HG03457 (cell line): ENCODE measurements around the gene HBG1.
"Not testable (repeated sequence)": the region's sequence is repeated elsewhere in the genome, so short reads cannot be mapped to it uniquely, and the experiment has no call there.

Experiments
- ATAC-seq: cut with Tn5 transposase; IDR thresholded peaks from one replicate; pipeline ENCODE4 v1.9.1; 2021; ENCODE audit warnings: moderate number of reproducible peaks; ENCODE audit not compliant: unreplicated experiment

The HBG1 gene

DNA sequence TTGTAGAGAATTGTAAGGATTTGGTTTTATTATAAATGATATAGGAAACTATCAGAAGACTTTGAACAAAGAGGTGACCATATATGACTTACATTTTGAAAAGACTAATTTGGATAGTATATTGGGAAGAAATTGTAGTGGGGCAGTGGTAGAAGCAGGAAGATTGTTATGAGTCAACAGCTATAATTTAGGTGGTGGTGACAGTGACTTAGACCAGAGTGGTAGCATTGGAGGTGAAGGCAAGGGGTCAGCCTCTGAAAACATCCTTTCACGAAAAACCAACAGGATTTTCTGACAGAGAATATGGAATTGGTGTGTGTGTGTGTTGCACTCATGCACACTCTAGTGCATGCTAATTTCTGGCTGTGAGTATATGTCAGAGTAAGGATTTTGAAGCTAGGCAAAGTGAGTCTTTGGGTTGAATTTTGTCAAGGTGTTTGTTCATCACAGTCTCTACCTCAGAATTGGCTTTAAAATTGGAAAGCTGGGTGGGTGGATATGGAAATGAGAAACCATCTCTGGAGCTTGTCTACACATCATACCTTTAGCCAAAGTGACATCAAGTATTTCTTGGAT lies 28.2 kb upstream of the HBG1 start:
- ATAC-seq: no peak

DNA sequence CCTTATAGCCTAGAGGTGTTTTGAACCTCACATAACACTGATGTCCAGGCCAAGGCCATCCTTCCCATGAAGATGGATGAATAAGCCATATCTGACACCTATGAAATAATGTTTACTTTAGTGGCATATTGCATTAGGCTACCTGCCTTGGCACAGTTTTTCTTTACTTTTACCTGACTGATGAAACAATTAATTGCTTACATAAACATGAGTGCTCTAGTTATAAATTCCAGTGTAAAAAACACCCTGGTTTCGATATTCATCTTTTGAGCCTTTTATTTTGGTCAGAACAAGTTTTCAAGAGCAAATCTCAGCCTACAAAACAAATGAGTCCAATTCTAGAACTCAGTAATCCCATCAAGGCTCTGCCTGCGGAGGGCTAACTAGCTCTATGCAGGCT lies 27.0 kb upstream of the HBG1 start:
- ATAC-seq: no peak

DNA sequence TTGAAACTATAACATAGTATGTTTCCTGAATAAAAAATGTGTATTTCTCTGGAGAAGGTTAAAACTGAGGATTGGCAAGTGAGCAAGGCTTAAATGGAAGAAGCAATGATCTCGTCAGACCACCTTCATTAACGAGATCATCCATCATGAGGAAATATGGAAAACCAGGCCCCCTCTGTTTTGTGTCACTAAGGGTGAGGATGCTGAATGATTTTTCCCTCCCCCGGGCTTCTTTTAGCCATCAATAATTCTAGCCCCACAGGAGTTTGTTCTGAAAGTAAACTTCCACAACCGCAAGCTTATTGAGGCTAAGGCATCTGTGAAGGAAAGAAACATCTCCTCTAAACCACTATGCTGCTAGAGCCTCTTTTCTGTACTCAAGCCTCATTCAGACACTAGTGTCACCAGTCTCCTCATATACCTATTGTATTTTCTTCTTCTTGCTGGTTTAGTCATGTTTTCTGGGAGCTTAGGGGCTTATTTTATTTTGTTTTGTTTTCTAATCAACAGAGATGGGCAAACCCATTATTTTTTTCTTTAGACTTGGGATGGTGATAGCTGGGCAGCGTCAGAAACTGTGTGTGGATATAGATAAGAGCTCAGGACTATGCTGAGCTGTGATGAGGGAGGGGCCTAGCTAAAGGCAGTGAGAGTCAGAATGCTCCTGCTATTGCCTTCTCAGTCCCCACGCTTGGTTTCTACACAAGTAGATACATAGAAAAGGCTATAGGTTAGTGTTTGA lies 25.9 kb upstream of the HBG1 start:
- no peak for ATAC-seq

DNA sequence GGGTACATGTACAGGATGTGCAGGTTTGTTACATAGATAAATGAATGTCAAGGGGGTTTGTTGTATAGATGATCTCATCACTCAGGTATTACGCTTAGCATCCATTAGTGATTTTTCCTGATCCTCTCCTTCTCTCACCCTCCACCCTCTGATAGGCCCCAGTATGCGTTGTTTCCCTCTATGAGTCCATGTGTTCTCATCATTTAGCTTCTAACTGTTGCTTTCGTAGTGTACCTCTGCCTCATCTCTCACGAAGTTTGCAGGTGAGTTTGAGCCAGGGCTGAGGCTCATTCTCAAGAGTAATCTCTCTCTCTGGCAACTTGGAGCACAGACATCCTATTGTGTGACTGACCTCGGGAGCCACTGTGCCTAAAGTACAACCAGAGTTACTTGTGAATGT lies 24.7 kb upstream of the HBG1 start:
- no peak for ATAC-seq

DNA sequence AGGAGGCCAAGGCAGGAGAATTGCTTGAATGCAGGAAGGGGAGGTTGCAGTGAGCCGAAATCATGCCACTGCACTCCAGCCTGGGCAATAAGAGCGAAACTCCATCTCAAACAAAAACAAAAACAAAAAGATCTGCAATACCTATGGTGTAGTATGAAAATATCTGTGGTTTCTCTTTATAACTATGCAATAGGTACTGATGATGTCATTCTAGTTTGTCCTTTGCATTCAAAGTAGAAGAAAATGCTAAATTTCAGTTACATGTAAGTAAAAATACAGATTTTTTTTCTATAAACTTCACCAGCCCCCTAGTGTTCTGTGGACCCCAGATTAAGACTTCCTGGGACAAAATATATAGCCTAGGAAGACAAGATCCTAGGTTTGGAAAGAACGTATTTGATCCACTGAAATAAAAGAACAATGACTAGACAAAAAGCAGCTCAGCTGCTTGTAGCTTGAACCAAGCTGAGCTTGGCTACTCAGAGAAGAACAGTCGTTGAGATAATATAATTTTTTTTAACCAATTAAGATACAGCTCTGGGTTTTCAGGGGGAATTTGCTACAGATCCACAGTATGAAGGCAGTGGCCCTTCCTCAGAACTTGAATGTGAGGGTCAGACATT lies 22.8 kb upstream of the HBG1 start:
- no peak for ATAC-seq

DNA sequence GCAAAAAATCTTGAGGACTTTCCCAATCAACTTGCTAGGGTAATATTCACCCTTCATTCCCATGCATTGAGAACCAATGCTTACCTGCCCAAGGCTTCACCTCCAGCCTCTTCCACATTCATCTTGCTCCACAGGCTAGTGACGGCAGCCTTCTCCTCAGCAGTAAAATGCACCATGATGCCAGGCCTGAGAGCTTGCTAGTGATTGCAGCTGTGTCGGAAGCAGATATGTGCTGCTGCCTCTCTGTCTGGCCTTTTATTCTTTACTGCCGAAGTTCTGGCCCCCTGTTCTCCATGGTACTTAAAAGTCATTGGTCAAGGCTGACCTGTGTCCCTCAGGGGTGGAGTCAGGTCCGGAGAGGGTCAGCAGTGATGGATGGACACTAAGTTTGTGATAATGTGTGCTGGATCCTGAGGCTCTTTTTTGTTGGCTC lies 20.1 kb upstream of the HBG1 start, which contains the start of gene HBE1:
Gene HBE1, minus strand, starts transcription at position 231 of the 433 bp plus-strand sequence. Its CDS starts 55 bp downstream, at position 176.
- no peak for ATAC-seq

DNA sequence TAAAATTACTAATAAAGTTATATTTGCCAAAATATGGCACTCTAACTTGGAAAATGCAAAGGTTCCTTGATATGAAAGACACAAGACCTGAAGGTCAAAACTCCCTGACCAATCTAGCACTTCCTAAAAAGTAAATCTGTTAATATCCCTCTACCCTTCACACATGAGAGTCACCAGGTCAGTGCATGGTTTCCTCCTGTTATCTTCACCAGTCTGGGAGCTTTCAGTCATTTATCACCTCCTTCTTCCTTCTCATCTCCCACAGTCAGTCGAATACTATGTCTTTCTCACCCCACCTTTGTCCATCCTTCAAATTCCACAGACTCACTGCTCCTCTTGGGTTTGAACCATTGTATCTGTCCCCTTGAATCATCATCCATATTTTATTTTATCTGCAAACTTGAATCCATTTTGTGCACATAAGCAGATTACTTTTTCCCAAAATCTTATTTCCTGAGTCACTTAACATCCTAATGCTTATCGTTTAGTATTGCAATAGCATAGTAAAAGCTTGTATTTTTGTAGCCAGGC lies 17.4 kb upstream of the HBG1 start:
- no peak for ATAC-seq

DNA sequence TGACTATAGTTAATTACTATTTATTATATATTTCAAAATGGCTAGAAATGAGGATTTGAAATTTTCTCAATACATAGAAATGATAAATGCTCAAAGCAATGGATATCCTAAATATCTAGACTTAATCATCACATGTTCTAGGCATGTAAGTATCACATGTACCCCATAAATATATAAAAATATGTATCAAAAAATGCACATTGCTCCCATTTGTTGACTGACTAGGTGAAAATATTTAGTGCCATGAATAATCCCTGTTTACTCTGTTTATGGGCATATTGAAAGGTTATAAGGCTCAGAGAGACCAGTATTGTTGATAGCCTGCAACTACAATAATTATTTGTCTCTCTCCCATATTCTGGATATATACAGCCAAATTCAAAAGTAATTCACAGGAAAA lies 17.0 kb upstream of the HBG1 start:
- no peak for ATAC-seq

DNA sequence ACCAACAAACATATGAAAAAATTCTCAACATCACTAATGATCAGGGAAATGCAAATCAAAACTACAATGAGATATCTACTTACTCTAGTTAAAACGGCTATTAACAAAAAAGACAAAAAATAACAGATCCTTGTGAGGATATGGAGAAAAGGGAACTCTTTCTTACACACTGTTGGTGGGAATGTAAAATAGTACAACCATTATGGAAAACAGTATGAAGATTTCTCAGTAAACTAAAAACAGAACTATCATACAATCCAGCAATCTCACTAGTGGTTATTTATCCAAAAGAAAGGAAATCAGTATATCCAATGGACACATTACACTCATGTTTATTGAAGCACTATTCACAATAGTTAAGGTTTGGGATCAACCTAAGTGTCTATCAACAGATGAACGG lies 16.2 kb upstream of the HBG1 start:
- no peak for ATAC-seq

DNA sequence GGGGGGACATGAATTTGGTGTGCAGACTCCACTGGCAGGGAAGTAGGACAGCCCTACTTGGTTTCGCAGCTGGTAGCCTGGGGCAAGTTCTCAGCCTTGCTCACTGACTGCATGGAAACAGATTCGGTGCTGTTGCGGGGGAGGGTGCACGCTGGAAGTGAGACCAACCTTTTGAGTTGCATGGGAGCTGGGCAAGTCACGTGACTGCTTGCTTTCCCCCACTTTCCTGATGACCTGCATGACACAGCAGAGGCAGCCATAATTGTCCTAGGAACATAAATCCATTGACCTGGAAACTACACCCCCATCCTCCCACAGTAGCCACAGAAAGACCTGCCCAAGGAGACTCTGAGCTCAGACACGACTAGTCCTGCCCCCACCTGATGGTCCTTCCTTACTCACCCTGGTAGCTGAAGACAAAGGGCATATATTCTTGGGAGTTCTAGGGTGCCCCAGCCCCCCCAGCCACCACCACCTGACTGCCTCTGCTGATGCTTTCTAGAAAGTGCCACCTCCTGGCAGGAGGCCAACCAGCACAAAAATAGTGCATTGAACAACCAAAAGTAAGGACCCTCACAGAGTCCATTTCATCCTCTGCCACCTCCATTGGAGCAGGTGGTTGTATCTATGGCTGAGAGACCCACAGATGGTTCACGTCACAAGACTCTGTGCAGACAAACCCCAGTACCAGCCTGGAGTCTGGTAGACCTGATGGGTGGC lies 9.0 kb upstream of the HBG1 start:
- no peak for ATAC-seq

DNA sequence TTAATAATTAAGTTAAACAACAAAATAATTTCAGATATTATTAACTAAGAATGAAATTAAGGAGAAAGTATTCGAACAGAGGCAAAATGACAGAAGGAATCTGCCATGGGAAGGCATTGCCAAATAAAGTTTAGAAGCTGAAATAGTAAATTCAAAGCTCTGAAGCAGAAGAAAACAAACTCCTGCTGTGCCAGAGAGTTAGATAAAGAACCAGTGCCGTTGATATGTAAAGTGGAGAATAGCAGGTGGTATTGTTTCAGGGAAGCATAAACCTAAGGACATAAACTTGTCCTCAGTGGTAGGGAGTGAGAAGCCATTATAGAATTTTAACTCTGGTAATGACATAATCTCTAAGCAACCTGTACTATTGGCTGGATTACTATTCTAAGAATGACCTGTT lies 7.6 kb upstream of the HBG1 start:
- no peak for ATAC-seq

DNA sequence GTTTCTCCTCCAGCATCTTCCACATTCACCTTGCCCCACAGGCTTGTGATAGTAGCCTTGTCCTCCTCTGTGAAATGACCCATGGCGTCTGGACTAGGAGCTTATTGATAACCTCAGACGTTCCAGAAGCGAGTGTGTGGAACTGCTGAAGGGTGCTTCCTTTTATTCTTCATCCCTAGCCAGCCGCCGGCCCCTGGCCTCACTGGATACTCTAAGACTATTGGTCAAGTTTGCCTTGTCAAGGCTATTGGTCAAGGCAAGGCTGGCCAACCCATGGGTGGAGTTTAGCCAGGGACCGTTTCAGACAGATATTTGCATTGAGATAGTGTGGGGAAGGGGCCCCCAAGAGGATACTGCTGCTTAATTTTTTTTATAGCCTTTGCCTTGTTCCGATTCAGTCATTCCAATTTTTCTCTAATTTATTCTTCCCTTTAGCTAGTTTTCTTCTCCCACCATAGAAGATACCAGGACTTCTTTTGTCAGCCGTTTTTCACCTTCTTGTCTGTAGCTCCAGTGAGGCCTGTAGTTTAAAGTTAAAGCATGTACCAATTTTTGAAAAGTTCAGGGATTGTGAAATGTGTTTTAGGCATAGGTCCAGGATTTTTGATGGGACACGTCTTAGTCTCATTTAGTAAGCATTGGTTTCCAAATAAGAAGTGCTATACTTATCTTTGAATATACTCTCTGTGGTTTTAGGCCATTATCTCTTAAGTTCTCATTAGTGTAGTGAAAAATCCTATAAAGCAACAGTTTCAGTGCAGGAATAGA lies 5.2 kb upstream of the HBG1 start, which contains the start of gene HBG2:
Gene HBG2, minus strand, starts transcription at position 136 of the 768 bp plus-strand sequence. Its CDS starts 53 bp downstream, at position 83.
- ATAC-seq: not testable (repeated sequence)

DNA sequence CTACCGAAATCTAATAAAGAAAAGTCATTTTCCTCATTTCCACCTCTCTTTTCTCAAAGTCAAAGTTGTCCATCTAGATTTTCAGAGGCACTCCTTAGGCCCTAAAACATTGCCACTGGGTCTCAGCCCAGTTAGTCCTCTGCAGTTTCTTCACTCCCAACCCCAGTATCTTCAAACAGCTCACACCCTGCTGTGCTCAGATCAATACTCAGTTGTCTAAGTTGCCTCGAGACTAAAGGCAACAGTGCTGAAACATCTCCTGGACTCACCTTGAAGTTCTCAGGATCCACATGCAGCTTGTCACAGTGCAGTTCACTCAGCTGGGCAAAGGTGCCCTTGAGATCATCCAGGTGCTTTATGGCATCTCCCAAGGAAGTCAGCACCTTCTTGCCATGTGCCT lies 4.4 kb upstream of the HBG1 start:
- not testable (repeated sequence) for ATAC-seq

DNA sequence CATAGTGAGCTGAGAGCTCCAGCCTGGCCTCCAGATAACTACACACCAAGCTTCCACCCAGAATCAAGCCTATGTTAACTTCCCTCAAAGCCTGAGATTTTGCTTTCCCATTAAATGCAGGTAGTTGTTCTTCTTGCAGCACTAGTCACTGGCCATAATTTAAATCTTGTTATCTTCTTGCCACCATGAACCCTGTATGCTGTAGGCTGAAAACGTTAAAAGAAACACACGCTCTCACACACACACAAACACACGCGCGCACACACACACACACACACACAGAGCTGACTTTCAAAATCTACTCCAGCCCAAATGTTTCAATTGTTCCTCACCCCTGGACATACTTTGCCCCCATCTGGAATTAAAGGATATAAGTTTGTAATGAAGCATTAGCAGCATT lies 3.8 kb upstream of the HBG1 start:
- ATAC-seq: not testable (repeated sequence)

DNA sequence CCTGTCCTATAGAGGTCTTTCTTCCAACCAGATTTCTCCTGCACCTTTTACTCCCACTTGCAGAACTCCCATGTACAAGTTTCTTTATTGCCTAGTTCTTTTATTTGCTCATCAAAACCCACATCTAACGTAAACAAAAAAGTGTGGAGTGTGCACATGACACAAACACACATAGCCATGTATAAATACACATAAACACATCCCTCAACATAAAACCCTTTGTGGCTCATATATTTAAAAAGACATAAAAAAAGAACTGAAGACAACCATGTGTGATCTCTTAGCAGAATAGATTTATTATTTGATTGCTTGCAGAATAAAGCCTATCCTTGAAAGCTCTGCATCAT lies 3.2 kb upstream of the HBG1 start:
- ATAC-seq: no peak

DNA sequence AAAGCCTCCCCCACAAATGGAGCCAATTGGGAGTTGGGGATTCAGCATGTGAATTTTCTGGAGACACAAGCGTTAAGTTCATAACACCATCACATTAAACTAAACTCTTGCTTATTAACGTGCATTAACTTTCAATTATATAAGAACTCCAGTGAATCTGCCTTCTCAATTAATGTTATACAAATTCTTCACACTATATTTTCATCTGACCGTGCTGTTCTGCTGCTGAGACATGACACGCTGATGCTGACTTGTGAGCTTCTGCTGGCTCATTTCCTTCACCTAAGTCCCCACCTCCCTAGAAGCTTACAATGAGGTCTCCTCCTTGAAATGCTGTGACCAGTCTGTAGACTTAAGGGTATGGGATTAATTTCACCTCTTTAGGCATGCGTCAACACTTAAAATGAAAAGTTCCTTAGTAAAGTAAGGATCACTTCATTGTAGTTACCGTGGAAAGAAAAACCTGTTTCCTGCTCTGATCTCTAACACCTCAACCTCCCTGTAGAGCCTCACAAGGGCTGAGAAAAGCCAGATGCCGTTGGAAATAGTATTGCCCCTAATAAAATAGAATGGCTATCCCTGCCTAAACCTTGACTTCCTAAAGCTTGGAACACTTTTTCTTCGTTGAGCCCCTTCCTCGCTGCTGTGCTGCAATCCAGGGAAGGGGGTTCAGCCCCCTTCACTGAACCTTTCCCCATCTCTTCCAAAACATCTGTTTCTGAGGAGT lies 2.7 kb upstream of the HBG1 start:
- ATAC-seq: no peak

DNA sequence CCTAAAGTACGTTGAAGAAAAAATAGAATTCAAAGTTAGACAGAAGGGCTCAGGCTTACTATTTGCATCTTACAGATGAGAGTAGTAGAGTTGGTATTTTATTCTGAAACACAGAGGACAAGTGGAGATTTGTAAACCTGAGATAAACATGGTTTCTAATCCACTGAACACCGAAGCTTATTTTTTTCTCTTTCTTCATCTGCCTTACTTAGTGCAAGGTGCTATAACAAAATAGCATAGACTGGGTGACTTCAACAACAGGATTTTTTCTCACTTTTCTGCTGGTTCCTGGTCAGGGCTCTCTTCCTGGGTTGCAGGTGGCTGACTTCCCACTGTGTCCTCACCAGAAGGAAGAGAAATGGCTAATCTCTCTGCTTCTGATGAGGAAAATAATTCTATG lies 2.1 kb upstream of the HBG1 start:
- ATAC-seq: no peak

DNA sequence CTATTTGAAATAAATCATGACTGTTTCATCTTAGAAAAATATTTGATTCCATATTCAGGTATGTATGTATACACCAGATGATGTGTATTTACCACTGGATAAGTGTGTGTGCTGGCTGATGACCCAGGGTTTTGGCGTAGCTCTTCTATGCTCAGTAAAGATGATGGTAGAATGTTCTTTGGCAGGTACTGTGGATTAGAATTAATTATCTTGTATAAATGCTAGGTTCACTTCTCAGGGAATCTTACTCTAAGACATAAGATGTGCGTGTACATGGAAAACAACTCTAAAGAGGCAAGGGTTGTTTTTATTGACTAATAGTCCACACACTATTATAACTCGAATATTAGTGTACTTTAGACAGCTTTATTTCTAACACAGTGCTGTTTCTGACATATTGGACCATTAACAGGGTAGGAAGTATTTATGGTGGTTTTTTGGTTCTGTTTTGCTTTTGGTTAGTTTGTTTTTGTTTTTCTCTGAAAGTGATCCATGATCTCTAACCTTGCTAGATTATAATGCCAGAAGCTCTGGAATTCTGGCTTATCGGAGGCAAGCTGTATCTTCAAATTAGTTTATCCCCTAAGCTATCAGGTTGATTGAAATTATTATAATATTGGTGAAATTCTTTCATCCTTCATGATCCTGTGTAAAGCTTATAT lies 1.0 kb upstream of the HBG1 start:
- ATAC-seq: no peak

DNA sequence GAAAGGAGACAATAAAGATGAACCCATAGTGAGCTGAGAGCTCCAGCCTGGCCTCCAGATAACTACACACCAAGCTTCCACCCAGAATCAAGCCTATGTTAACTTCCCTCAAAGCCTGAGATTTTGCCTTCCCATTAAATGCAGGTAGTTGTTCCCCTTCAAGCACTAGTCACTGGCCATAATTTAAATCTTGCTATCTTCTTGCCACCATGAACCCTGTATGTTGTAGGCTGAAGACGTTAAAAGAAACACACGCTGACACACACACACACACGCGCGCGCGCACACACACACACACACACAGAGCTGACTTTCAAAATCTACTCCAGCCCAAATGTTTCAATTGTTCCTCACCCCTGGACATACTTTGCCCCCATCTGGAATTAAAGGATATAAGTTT lies 1.2 kb downstream of the HBG1 start:
- not testable (repeated sequence) for ATAC-seq
